Hypothalamus (tissue), 51 donors: ENCODE data around the gene ATP12A.

Source experiments
- DNase-seq, 51 donors: peaks; one replicate each; lab custom pipeline; 2025; lab: John Stamatoyannopoulos, UW

The ATP12A gene

DNA sequence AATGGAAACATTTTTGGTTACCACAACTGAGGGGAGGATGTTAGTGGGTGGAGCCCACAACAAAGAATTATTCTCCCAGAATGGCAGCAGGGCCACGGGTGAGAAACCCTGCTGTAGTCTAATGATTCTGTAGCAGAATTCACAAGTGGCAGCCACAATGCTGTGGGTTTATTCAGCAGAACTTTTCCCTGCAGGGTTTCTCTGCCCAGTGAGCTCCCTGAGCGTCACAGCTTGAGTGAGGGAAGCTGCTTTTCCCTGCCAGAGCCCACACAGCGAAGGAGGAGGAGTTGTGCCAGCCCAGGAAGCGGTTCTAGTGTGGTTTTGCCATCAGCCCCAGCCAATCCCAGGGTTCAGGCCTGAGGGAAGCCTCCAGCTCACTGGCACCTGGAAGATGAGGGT lies 4.4 kb downstream of the ATP12A start:
- DNase-seq: peak in 14 of 51 donors; percentile 4 to 33 (median 12)

GRCh38 chr13:24685314-24685713 lies 5.1 kb downstream of the ATP12A start:
- no peak for DNase-seq

- no peak for DNase-seq
These were observed 7.4 kb downstream of the ATP12A start for GRCh38 chr13:24687611-24688010.

DNA sequence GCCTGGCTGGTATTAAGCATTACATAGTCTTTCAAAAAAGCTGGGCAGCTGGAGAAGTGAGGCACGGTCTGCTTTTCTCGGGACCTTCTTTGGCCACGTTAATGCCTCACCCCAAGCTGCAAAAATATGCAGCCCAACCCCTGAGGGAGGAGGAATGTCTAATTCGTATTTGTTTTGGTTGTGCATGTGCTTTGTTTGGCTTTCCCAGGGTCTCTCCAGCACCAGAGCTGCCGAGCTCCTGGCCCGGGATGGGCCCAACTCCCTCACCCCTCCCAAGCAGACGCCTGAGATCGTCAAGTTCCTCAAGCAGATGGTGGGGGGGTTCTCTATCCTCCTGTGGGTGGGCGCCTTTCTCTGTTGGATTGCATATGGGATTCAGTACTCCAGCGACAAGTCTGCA lies 7.9 kb downstream of the ATP12A start:
- no peak for DNase-seq

GRCh38 chr13:24688950-24689349 lies 8.7 kb downstream of the ATP12A start:
- no peak for DNase-seq

- no peak for DNase-seq
These were observed 11.2 kb downstream of the ATP12A start for GRCh38 chr13:24691381-24691780.

DNA sequence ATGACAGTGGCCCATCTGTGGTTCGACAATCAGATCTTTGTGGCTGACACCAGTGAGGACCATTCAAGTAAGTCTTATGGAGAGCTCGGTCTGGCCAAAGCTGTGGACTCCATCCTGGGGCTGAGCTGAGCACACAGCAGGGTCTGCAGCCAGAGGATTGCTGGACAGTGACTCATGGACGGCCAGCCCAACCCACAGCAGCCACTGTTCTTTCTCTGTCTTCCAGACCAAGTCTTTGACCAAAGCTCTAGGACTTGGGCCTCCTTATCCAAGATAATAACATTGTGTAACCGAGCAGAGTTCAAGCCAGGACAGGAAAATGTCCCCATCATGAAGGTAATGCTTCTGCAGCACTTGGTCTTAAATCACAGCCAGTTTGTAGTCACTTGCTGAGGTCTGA lies 12.4 kb downstream of the ATP12A start:
- no peak for DNase-seq

GRCh38 chr13:24693862-24694471 lies 13.8 kb downstream of the ATP12A start:
- peak in 15 of 51 donors; percentile 4 to 36 (median 21) for DNase-seq

DNA sequence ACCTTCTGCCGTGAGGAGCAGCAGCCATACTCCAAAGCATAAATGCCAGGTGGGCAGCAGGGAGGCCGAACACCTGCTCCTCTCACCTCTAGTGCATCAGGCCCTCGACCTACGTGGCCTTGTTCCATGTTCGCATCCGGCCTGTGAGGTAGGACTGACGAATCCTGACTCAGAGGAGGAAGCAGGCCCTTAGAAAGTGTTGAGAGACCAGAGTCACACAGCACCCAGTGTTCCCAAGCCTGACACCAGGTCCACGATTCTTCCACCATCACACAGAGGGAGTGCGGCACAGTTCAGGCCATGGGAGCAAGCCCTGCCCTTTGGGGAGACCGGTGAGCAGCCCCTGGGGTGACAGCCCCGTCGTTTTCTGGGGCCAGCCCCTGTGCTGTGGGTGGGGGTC lies 14.7 kb downstream of the ATP12A start:
- DNase-seq: no peak

DNA sequence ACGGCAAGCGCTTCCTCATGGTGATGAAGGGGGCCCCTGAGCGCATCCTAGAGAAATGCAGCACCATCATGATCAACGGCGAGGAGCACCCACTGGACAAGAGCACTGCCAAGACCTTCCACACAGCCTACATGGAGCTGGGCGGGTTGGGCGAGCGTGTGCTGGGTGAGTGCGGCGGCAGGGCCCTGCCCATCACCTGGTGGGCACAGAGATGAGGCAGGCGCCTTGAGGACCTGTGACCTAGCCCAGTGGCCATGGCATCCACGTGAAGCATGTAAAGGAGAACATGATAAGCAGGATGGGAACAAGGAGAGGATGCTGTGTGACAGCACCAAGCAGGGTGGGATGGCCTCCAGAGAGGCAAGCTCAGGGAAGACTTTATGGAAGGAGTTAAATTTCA lies 18.5 kb downstream of the ATP12A start:
- DNase-seq: no peak

DNA sequence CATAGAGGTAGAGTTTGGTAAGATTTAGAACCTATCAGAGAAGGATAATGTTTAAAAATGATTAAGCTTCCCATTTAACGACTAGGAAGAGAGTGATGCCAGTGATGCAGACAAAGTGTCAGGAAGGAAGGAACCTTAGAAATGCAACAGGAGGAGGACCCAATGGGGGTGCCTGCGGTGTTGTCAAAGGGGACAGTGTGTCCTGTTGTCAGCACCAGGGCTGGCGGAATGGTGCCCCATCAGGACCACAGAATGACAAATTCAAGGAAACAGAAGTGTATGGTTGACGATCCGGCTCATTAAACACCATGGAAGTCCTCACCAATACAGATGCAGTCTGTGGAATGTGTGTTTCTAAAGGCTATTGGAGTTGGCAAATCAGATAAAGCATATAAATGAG lies 19.3 kb downstream of the ATP12A start:
- DNase-seq: no peak

DNA sequence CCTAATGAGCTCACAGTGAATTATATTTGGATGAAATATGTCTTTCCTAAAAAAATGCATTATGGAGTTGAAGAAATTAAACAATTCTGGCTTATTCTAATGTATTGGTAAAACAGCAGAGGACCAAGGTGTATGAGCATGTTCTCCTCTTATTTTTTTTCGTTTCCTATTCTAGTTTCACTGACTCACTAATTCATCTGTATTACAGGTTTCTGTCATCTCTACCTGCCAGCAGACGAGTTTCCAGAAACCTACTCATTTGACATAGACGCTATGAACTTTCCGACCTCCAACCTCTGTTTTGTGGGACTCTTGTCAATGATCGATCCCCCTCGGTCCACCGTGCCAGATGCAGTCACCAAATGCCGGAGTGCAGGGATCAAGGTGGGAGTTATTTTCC lies 20.3 kb downstream of the ATP12A start:
- DNase-seq: no peak

GRCh38 chr13:24706886-24707585 lies 26.8 kb downstream of the ATP12A start:
- DNase-seq: no peak

- DNase-seq: no peak
These were observed 29.1 kb downstream of the ATP12A start for GRCh38 chr13:24709186-24709913.

- DNase-seq: peak in 1 of 51 donors; percentile 4
These were observed 32.8 kb downstream of the ATP12A start for GRCh38 chr13:24713022-24713421.

DNA sequence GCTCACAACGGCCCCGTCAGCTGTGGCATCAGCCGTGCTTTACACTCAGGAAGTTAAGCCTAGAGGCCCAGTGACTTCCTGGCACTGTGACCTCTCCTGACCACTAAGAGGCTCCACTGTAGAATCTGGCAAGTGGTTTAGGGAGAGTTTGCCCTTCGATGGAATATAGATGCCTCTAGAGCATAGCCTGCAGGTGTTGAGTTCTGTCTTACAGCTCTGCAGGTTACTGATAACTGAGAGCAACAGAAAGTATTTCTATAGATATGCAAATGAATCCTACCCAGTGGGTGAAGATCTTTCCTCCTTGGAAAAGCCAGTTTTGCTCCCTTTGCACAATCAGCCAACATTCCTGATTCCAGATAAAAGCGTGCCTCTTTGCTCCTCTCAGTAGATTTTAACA lies 35.8 kb downstream of the ATP12A start:
- no peak for DNase-seq

DNA sequence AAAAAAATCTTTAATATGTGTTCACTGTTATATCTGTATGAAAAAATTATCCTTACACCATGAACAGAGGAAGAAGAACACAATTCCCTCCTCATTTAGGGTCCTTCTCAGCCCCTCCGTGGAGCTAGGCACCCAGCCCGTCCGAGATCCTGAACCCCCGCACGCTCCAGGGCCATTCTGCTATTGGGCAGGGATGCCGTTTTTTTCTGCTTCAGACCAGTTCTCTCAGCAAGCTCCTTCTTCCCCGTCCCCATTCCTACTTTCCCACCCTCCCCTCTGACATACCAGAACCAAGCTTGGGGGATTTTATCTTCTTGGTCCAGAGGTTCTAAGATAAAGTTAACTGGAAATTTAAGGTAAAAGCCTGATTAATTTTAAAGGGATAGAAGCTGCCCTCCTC lies 36.2 kb downstream of the ATP12A start:
- no peak for DNase-seq

DNA sequence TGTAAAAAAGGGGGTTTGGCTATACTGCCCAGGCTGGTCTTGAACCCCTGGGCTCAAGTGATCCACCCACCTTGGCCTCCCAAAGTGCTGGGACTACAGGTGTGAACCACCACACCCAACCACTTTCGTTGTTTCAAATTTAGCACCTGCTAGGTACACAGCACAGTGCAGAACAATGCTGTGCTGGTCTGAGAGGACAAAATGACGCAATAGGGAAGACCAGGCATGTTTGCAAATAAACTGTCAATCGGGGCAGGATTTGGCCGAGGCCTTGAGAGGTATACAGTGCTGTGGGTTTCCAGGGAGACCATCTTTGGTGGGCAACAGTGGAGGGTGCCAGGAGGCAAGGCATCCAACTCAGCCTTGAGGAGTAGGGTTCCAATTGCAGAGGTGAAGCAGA lies 37.0 kb downstream of the ATP12A start:
- no peak for DNase-seq

DNA sequence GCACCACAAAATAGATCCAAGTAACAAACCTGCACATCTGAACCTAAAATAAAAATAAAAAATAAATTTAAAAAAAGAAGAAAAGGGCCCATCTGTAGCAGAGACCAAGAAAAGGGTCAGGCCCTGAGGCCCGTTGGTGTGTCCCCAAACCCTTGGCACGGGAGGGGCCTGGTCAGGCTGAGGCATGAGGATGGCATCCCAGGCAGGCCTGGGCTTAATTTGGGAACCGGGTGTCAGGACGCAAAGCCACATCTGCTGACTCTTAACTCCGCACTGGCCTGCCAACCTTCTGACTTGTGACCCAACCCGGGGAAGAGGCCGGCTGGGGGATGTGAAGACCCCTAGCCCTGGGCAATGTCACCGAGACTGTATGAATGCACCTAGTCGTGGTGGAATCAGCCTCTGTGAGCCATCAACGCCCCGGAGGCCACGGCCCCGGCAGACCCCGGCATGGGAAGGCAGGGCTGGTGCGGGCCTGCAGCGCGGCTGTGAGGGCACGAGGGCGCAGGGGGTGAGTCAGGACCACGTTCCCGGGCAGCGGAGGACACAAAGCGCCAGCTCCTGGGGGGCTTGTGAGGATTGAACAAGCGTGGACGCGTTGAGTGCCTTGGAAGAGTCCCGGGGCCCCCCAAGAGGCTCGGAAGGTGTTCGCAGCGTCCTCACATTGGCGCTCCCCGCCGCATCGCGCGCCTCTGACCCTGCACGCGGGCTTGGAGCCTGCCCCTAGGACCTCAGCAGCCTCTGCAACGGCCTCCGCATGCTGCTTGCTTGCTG lies 38.2 kb downstream of the ATP12A start:
- no peak for DNase-seq

- DNase-seq: no peak
These were observed 38.9 kb downstream of the ATP12A start for GRCh38 chr13:24719139-24719538.

GRCh38 chr13:24723206-24723605 lies 43.0 kb downstream of the ATP12A start:
- no peak for DNase-seq
